GM19324 (cell line): ENCODE measurements around the gene KCNQ5.
A peak's percentile ranks its signal among the peaks of the same experiment; 100 is the strongest.
"Not testable (repeated sequence)": the region's sequence is repeated elsewhere in the genome, so short reads cannot be mapped to it uniquely, and the experiment has no call there.

Source experiments
- ATAC-seq: cut with Tn5 transposase; IDR thresholded peaks from one replicate; pipeline ENCODE4 v1.9.1; 2021; ENCODE audit warnings: mild to moderate bottlenecking, moderate library complexity; ENCODE audit not compliant: unreplicated experiment, low FRiP score

Gene KCNQ5

GRCh38 chr6:72621291-72622093, at the start of gene KCNQ5:
Gene KCNQ5, plus strand, starts transcription at chr6:72622064.
- ATAC-seq: no peak

DNA sequence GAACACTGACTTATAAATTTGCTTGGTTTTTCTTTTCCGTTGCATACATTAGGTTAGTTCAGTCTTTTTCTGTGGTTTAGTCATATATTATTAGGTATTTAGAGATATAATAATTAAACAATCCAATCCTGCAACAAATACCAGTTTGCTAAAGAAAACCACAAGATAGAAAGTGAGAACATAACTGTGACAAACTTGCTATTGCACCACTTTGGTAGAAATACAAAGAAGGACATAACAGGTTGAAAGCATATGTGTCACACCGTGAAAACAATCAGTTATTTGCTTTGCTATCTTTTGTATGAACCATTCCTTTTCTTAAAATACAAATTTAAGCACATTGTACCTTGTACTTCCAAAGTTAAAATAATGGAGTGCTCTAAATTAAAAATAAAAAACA, 42.0 kb upstream of the KCNQ5 start:
- peak; percentile 66 for ATAC-seq

- peak; percentile 72 for ATAC-seq
These were observed 41.5 kb upstream of the KCNQ5 start for GRCh38 chr6:72580281-72580940.

- ATAC-seq: not testable (repeated sequence)
These were observed 40.9 kb upstream of the KCNQ5 start for GRCh38 chr6:72580950-72581349.

GRCh38 chr6:72588155-72588554, 33.7 kb upstream of the KCNQ5 start:
- no peak for ATAC-seq

DNA sequence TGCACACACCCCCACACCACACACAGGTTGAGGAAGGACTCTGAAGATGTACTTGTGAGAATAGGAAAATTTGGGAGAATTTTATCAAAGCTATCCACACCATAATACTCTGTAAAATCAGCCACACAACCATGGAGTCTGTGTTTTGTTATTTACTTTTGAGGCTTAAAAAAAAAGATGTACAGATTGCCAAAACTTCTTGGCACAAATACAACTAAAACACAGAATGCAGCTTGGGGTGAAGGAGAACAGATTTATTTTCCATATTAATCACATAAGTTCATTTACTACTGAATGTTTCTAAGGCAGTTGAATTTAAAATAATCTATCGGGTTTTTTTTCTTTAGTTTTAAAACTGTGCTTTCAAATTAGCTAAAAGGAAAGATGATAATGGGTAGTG, 32.8 kb upstream of the KCNQ5 start:
- ATAC-seq: no peak

DNA sequence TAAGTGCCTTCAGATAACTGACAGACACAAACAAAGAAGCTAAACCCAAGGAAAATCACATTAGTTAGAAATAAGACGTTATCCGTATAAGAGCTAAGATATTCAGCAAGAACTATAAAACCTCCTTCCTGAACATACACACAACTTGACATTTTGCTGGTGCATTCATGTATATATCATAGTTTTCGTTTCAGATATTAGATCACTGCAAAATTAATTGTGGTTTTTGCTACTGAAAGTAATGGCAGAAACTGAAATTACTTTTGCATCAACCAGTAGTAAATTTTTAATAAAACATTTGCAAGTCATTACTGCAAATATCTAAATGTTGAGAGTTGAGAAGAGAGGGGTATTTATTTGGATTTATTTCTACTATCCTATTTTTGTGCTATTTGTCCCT, 26.1 kb upstream of the KCNQ5 start:
- no peak for ATAC-seq

- ATAC-seq: no peak
These were observed 5.4 kb upstream of the KCNQ5 start for GRCh38 chr6:72616406-72617015.

- no peak for ATAC-seq
These were observed 4.1 kb upstream of the KCNQ5 start for GRCh38 chr6:72617721-72618120.

DNA sequence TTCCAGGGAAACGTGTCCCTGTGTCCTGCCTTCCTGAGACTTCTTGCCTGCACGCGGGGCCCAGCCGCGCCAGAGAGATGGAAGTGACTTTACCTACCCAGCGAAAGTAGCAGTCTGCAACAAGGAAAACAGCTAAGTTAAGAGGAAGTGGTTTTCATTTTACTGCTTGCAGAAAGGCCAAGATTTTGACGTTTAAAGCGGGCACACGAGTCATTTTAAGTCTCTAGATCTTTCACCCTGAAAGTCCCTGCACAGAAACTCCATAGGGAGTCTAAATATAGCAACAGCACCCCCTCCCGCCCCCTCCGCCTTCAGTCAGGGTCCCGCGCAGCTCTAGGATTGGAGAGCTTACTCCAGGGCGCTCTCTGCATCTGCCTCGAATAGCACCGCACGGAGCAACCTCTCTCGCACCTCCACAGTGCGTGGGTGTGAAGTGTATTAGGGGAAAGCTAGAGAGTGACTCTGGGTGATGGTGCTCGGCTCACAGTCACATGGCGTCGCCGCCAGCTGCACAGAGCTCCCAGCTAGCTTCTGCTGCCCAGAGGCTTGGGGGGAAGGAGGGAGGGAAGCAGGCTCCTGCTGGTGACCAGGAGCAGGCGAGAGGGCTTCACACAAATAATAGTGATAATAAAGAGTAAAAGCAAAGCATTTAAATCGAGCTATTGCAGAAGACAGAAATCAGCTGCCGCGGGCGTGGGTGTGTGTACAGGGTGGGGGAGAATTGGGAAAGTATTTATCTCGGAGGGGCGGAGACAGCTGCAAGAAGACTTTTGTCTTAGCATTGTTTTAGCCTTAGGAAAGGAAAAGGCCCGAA, 1.8 kb upstream of the KCNQ5 start:
- ATAC-seq: peak; percentile 59

DNA sequence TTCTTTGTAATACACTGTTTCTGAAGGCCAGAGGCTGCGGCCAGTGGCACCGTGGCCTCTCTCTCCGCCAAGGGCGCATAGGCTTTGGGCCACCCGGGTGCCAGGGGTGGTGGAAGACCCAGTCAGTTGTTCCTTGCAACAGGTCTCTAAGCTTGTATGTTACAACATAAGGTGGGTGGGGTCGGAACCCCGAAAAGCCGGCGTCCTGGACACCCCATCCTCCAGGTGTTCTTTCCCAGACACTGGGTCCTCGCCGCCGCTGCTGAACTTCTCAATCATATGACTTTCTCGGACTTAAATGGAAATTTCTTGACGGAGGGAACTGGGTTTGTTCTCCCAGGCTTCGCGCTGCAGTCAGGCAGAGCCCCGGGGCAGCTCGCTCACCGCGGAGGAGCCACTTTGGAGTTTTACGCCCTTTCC, 983 bp upstream of the KCNQ5 start:
- ATAC-seq: no peak

- peak; percentile 49 for ATAC-seq
These were observed 453 bp downstream of the KCNQ5 start for GRCh38 chr6:72622094-72622940.

GRCh38 chr6:72623808-72624207, 1.9 kb downstream of the KCNQ5 start:
- no peak for ATAC-seq

GRCh38 chr6:72624557-72625160, 2.8 kb downstream of the KCNQ5 start:
- no peak for ATAC-seq

- ATAC-seq: no peak
These were observed 4.3 kb downstream of the KCNQ5 start for GRCh38 chr6:72626126-72626525.

DNA sequence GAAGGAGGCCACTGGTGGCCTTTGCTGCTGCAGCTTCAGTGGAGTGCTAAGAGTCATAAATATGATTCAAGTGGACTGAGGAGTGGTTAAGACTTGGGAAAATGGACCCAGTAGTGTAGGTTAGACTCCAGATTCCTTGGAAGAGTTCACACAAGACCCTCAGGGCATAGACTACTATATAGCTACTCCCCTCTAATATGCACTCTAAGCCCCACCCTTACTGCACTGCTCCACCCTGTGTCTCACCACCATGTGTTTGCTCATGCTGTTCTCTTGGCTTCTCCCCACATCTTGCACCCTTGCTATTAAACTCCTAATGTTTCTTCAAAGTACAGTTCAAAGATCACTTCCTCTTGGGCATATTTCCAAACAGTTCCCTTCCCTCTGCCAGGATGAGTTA, 5.7 kb downstream of the KCNQ5 start:
- no peak for ATAC-seq

DNA sequence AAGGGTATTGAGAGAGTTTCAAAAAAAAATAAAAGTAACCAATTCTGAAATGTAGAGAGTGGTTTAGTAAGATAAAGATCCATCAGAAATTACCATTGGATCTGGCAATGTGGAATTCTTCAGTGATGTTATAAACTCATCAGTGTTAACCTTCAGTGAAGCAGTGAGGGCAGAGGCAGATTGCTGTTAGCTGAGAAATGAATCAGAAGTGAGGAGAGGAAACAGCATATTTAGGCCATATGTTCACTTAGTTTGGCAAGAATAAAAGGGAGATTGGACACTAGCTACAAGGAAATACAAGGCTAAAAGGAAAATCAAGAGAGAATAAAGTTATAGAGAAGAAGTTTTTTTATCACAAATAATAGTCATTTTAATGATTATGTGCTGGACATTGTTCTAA, 9.6 kb downstream of the KCNQ5 start:
- no peak for ATAC-seq

DNA sequence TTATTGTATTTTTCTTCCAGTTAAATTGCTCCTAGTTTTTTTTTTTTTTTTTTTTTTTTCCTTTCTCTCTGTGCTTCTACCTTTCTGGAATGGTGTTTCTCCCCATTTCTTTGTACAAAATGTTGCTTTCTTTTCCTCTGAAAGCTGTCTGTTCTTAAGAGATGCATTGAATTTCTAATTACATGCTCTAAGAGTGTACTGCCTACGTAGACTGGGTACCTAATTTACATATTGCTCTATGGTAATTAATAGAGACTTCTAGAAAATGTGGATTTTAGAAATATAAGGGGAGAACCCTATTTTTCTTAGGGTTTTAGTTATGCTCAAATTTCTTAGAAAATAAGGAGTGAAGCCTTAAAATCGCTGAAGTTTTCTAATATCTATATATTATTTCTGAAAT, 13.8 kb downstream of the KCNQ5 start:
- no peak for ATAC-seq

GRCh38 chr6:72636215-72636614, 14.4 kb downstream of the KCNQ5 start:
- ATAC-seq: peak; percentile 91

GRCh38 chr6:72636786-72637185, 14.9 kb downstream of the KCNQ5 start:
- ATAC-seq: no peak
